ENCODE results near the gene PRR14L.

- no peak for TF ChIP-seq RAD21 (IDR thresholded peaks at IDR 0.05)
- TF ChIP-seq CTCF (IDR thresholded peaks at IDR 0.05; ENCODE audit: low read depth, low read length, missing input control): no peak
- TF ChIP-seq GABPA (IDR thresholded peaks at IDR 0.05 in 1 of 2, conservative IDR thresholded peaks at IDR 0.05 in 1 of 2): no peak
These were observed 96.0 kb downstream of the PRR14L start for GRCh38 chr22:31653944-31654343.
